HepG2 (cell line): ENCODE data around the gene WNT3. TPM values are rescaled to one million over a fixed set of nuclear protein-coding genes. Genes with fewer than 3 reads are reported as not detected.

Source experiments
- ATAC-seq: fragments of 200-7000 bp; cut with Tn5 transposase; 3 replicates; pipeline ENCODE4 v1.9.1; 2020; ENCODE audit warnings: mild to moderate bottlenecking, moderate library complexity
- BruUV-seq: library from RNA; stranded (reverse); fragments of 400-500 nt; replicated peaks from 2 replicates; lab custom pipeline; 2021; lab: Mats Ljungman, UMichigan
- CTCF ChIA-PET: fragments of 300-600 bp; formaldehyde crosslinking; extraction: SDS; loops from one replicate; lab custom pipeline; 2021; ENCODE audit warnings: low total read pairs, inconsistent platforms, low intra/inter-chr PET ratio; lab: Yijun Ruan, JAX
- POLR2A ChIA-PET: fragments of 350-600 bp; sonication (Branson Sonifier 250); formaldehyde crosslinking; loops from one replicate; lab custom pipeline; 2020; ENCODE audit warnings: antibody characterized with exemption, inconsistent platforms; lab: Yijun Ruan, JAX
- DNase-seq: peaks from one replicate; pipeline ENCODE4 v3.0.0-alpha.2; 2015; ENCODE audit warnings: low spot score
- FAIRE-seq: peaks from 3 replicates; lab custom pipeline; 2011; peaks lifted over from hg19 to GRCh38; lab: Jason Lieb, UNC
- H2AFZ ChIP-seq: one replicate; pipeline ENCODE4 v1.6.1; 2011; ENCODE audit warnings: low read length, inconsistent platforms
- H3K27ac ChIP-seq: fragments of 300-600 bp; 3 replicates; pipeline ENCODE4 v1.8.0; 2011; ENCODE audit warnings: mixed run types, mild to moderate bottlenecking, mixed read lengths, low read length, inconsistent platforms; ENCODE audit not compliant: insufficient read depth; ENCODE audit errors: extremely low read length
- H3K27me3 ChIP-seq, 2 experiments: fragments of 200-600 bp in 1 of 2; 2 replicates in 1 of 2; 3 replicates in 1 of 2; pipeline versions ENCODE4 v1.6.0 to v1.8.0; 2011; ENCODE audit warnings: low read length in 2 of 2, mild to moderate bottlenecking in 2 of 2, moderate library complexity in 2 of 2, inconsistent platforms in 1 of 2; ENCODE audit not compliant: insufficient read depth in 2 of 2, control insufficient read depth in 1 of 2
- H3K36me3 ChIP-seq, 2 experiments: fragments of 200-600 bp in 1 of 2; replicated peaks in 1 of 2; 2 replicates in 1 of 2; 3 replicates in 1 of 2; pipeline versions ENCODE4 v1.5.1 to v1.8.0; 2011; ENCODE audit warnings: low read length in 2 of 2, inconsistent platforms in 1 of 2; ENCODE audit not compliant: insufficient read depth in 2 of 2, control insufficient read depth in 1 of 2
- H3K4me1 ChIP-seq: 2 replicates; pipeline ENCODE4 v1.5.1; 2012; ENCODE audit warnings: low read length, inconsistent platforms; ENCODE audit not compliant: insufficient read depth
- H3K4me2 ChIP-seq: 2 replicates; pipeline ENCODE4 v1.6.0; 2011; ENCODE audit warnings: low read depth, low read length, inconsistent platforms
- H3K4me3 ChIP-seq, 3 experiments: fragments of 200-600 bp in 1 of 3; sonication (generic), shearing (Covaris generic) in 1 of 3; replicated peaks in 1 of 3; 2 replicates each; pipeline ENCODE4 v1.5.1; 2011 to 2016; ENCODE audit warnings: low read length in 3 of 3, inconsistent platforms in 2 of 3, low read depth in 2 of 3, mild to moderate bottlenecking in 2 of 3, control low read depth in 1 of 3, mixed read lengths in 1 of 3; ENCODE audit not compliant: insufficient read depth in 1 of 3
- H3K79me2 ChIP-seq: one replicate; pipeline ENCODE4 v1.6.1; 2011; ENCODE audit warnings: low read length, inconsistent platforms; ENCODE audit not compliant: insufficient read depth
- H3K9ac ChIP-seq: 2 replicates; pipeline ENCODE4 v1.6.0; 2011; ENCODE audit warnings: mild to moderate bottlenecking, low read depth, low read length, inconsistent platforms; ENCODE audit not compliant: insufficient read depth
- H3K9me3 ChIP-seq: 2 replicates; pipeline ENCODE4 v1.5.1; 2012; ENCODE audit warnings: mild to moderate bottlenecking, low read length
- H4K20me1 ChIP-seq: 2 replicates; pipeline ENCODE4 v1.6.0; 2011; ENCODE audit warnings: inconsistent platforms, mild to moderate bottlenecking, low read length, moderate library complexity; ENCODE audit not compliant: insufficient read depth
- CC2D1A ChIP-seq: sonication (generic); formaldehyde crosslinking; IDR thresholded peaks from 2 replicates; pipeline ENCODE4 v1.8.1; 2023; ENCODE audit warnings: mild to moderate bottlenecking, missing genetic modification reagents
- JDP2 ChIP-seq: sonication (generic); formaldehyde crosslinking; IDR thresholded peaks from 2 replicates; pipeline ENCODE4 v1.8.1; 2022; ENCODE audit warnings: missing genetic modification reagents, borderline replicate concordance
- MAFF ChIP-seq: IDR thresholded peaks from 2 replicates; pipeline ENCODE4 v1.6.1; 2011; ENCODE audit warnings: low read depth, low read length, improper control_type of control experiment
- MAFK ChIP-seq, 2 experiments: IDR thresholded peaks in 1 of 2; conservative IDR thresholded peaks in 1 of 2; 2 replicates each; pipeline ENCODE4 v1.6.1; 2011; ENCODE audit warnings: improper control_type of control experiment in 2 of 2, low read length in 2 of 2
- PBX3 ChIP-seq: sonication (generic); formaldehyde crosslinking; IDR thresholded peaks from 2 replicates; pipeline ENCODE4 v1.8.1; 2023; ENCODE audit warnings: missing genetic modification reagents, inconsistent platforms, borderline replicate concordance
- TEF ChIP-seq: sonication (generic); formaldehyde crosslinking; IDR thresholded peaks from 2 replicates; pipeline ENCODE4 v1.5.0; 2020; ENCODE audit warnings: missing genetic modification reagents
- ZNF230 ChIP-seq: sonication (generic); formaldehyde crosslinking; IDR thresholded peaks from 2 replicates; pipeline ENCODE4 v1.4.0; 2020; ENCODE audit warnings: mild to moderate bottlenecking, missing genetic modification reagents
- WGBS: methylation state at CpG from one replicate; pipeline ENCODE4 v1.1.6; 2017; ENCODE audit warnings: low lambda C conversion rate; 5-methylcytosine and 5-hydroxymethylcytosine counted together
- in situ Hi-C: cut with HindIII; loops from 2 replicates; pipeline ENCODE4 v1.10.0; 2017; ENCODE audit warnings: low pct_unique_long_range_greater_than_20kb; ENCODE audit not compliant: extremely low pct_ligation_motif_present
- intact Hi-C: fragments of 100-400 bp; cut with micrococcal nuclease; formaldehyde crosslinking; loops from one replicate; pipeline ENCODE4 v1.10.0; 2022; ENCODE audit not compliant: unreplicated experiment
- polyA plus RNA-seq, 8 experiments: library from polyadenylated mRNA; depleted of rRNA in 3 of 8; stranded (reverse) in 7 of 8; unstranded in 1 of 8; fragments of >200 nt; fragmentation: Illumina TruSeq in 4 of 8; extraction: Trizol in 4 of 8; gene quantifications; 2 replicates each; pipeline versions ENCODE4 v1.2.1 to v1.2.3, GENCODE V29; 2011 to 2016; ENCODE audit warnings: low read depth in 4 of 8, missing spikeins in 1 of 8, mixed read lengths in 1 of 8; ENCODE audit not compliant: insufficient read depth in 1 of 8
- total RNA-seq, 5 experiments: library from RNA; depleted of rRNA; stranded (reverse); fragments of >200 nt; fragmentation: Illumina TruSeq; extraction: Trizol; gene quantifications; 2 replicates each; pipeline ENCODE4 v1.2.3, GENCODE V29; 2016; ENCODE audit warnings: low read depth in 1 of 5

The WNT3 gene
- total and polyA plus RNA-seq, 2 of the 13 experiments (the other 11 are each of a cell fraction or from before 2014, with no cell fraction given): 8.5 to 10.3 TPM

GRCh38 chr17:46730679-46731078 lies 87.8 kb downstream of the WNT3 start:
- Histone ChIP-seq H3K4me3 (no peak overlapping the region), H2AFZ (no peak overlapping the region), H3K27ac (no peak overlapping the region), H3K27me3 (no peaks in the 10 kb centered on the region), H3K9ac (no peak overlapping the region), H3K4me2 (no peak overlapping the region), H3K36me3 (peaks cover 1 to 9% of the 10 kb centered on the region in 2 experiments; a peak in 3 of 5 replicates), H3K4me1 (no peaks in the 10 kb centered on the region), H3K9me3 (no peaks in the 10 kb centered on the region), H4K20me1 (no peaks in the 10 kb centered on the region), H3K79me2 (no peaks in the 10 kb centered on the region)
- TF ChIP-seq TEF: no peak
- TF ChIP-seq ZNF230 (CRISPR knock-in tag): no peak
- no peak for TF ChIP-seq JDP2 (CRISPR knock-in tag)
- no peak for TF ChIP-seq PBX3
- no peak for DNase-seq
- POLR2A ChIA-PET: no interaction called here
- in situ Hi-C loops: loop anchor here (10.0 kb wide), 1 partner anchor 54 kb away; no protein-coding TSS in a partner anchor
- intact Hi-C loops: no loop called here
- WGBS: 95% methylated on average over 1 of the region's 1 CpG
- CTCF ChIA-PET: no interaction called here
- no peak for ATAC-seq
- BruUV-seq: no TSS peak
- FAIRE-seq: no peak

- H2AFZ ChIP-seq: no peak overlapping the region
- POLR2A ChIA-PET: no interaction called here
- H3K27me3 ChIP-seq: no peaks in the 10 kb centered on the region
- H3K9me3 ChIP-seq: no peaks in the 10 kb centered on the region
- in situ Hi-C loops: loop anchor here (10.0 kb wide), 1 partner anchor 55 kb away; no protein-coding TSS in a partner anchor
- no peak overlapping the region for H3K9ac ChIP-seq
- H3K4me1 ChIP-seq: no peaks in the 10 kb centered on the region
- WGBS: 95% methylated on average over 2 of the region's 2 CpGs
- H3K36me3 ChIP-seq: peaks cover 1 to 9% of the 10 kb centered on the region in 2 experiments; a peak in 3 of 5 replicates
- DNase-seq (no peak), ATAC-seq (no peak), FAIRE-seq (no peak)
- H3K79me2 ChIP-seq: no peaks in the 10 kb centered on the region
- H4K20me1 ChIP-seq: no peaks in the 10 kb centered on the region
- no peak overlapping the region for H3K4me3 ChIP-seq
- no peak overlapping the region for H3K27ac ChIP-seq
- TF ChIP-seq MAFF (peak; percentile 71; the same call in 1 of the 2 replicates), CC2D1A (CRISPR knock-in tag) (no peak), MAFK (conservative IDR thresholded peaks at IDR 0.05 in 1 of 2, IDR thresholded peaks at IDR 0.05 in 1 of 2; ENCODE audit: low read length in 2 of 2) (peak; percentile 62 to 85)
- no TSS peak for BruUV-seq
- intact Hi-C loops: no loop called here
- H3K4me2 ChIP-seq: no peak overlapping the region
- CTCF ChIA-PET: no interaction called here
Measured at GRCh38 chr17:46730026-46730425, 88.5 kb downstream of the WNT3 start.
